GM19043 (cell line): Measurements from ENCODE around the gene DLG2.

Source experiments
- ATAC-seq: cut with Tn5 transposase; IDR thresholded peaks from one replicate; pipeline ENCODE4 v1.9.1; 2021; ENCODE audit warnings: low read depth; ENCODE audit not compliant: unreplicated experiment

The DLG2 gene

GRCh38 chr11:85572056-85572455 is 55.1 kb downstream of the DLG2 start:
- ATAC-seq = no peak

- ATAC-seq = no peak
These were observed 57.6 kb downstream of the DLG2 start for GRCh38 chr11:85569525-85569924.

DNA sequence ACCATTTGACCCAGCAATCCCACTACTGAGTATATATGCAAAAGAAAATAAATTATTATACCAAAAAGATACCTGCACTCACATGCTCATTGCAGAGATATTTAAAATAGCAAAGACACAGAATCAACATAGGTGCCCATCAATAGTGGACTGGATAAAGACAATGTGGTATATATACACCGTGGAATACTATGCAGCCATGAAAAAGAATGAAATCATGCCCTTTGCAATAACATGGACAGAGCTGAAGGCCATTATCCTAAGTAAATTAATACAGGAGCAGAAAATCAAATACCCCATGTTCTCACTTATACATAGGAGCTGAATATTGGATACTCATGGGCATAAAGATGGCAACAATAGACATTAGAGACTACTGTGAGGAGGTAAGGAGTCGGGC is 68.7 kb downstream of the DLG2 start:
- no peak for ATAC-seq

- no peak for ATAC-seq
These were observed 75.3 kb downstream of the DLG2 start for GRCh38 chr11:85551881-85552280.

GRCh38 chr11:85541683-85542082 is 85.5 kb downstream of the DLG2 start:
- ATAC-seq = no peak

GRCh38 chr11:85540635-85541205 is 86.4 kb downstream of the DLG2 start:
- no peak for ATAC-seq

DNA sequence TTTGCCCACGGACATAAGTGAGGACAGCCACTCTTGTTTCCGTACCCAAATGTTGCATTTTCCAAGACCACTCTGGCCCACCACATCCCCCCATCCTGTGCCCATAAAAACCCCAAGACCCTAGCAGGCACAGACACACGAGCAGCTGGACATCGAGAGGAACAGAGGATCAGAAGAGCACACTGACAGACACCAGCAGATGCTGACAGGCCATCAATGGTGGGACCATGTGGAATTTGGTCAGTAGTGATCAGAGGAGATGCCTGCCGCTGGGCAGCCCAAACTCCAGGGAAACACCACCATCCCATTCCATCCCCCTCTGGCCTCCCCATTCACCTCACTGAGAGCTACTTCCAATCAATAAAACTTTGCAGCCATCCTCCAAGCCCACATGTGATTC is 87.0 kb downstream of the DLG2 start:
- ATAC-seq = no peak

DNA sequence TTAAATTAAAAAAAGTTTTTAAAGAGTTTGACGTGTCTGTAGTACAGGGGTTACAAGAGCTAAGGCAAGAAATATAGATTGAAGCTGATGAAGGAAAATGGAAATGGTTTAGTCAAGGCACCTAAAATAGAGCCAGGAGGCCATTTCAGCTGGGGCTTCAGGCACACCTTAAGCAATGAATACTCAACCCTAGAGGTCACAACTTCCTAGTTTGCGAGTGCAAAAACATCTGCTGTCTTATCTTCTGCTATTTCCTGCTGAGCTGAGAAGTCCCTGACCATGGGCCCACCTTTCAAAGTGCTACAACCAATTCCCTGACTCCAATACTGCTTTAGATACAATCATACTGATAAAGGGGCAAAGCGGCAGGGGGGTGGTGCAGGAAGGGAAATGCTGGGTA is 87.4 kb downstream of the DLG2 start:
- ATAC-seq = no peak

GRCh38 chr11:85539029-85539689 is 88.0 kb downstream of the DLG2 start:
- no peak for ATAC-seq

- no peak for ATAC-seq
These were observed 90.7 kb downstream of the DLG2 start for GRCh38 chr11:85536438-85536837.

DNA sequence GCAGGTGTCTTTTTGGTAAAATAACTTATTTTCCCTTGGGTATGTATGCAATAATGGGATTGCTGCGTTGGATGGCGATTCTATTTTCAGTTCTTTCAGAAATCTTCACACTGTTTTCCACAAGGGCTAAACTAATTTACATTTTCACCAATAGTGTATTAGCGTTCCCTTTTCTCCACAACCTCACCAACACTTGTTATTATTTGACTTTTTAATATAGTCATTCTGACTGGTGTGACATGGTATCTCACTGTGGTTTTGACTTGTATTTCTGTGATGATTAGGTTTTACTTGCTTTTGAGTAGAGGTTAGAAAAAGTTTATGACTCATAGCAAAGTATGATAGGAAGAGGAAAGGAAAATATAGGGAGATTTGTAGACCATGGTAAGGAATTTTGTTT is 92.3 kb downstream of the DLG2 start:
- ATAC-seq = no peak

DNA sequence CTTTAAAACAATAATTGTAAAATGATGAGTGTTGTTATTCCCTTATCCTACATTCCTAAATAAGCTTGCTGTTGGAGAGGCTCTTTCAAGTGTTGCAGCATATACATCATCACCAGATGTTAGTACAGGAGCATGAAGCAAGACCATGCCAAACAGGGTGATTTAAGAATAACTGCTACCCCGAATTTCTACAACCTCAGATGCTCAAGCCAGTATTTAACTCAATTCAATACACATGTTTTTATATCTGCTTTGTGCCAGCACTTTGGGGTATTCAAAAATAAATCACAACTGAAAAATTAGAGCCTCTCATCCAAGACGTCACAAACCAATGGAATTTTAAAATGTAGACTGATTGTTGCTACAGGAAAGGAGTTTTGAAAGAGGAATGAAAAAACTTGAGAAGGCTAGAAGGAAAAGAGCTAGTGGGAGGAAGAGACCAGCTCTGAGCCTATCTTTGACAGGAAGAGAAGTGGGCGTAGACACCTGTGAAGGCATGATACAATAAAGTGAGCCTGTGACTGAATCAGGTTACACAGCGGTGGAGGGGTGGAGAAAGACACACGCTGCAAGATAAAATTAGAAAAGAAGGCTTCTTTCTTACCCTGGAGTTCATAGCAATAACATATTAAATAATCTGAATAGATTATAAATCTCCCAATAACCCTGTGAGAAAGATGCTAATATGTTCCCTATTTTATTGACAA is 95.8 kb downstream of the DLG2 start:
- no peak for ATAC-seq

- ATAC-seq = no peak
These were observed 96.5 kb downstream of the DLG2 start for GRCh38 chr11:85530634-85531033.

DNA sequence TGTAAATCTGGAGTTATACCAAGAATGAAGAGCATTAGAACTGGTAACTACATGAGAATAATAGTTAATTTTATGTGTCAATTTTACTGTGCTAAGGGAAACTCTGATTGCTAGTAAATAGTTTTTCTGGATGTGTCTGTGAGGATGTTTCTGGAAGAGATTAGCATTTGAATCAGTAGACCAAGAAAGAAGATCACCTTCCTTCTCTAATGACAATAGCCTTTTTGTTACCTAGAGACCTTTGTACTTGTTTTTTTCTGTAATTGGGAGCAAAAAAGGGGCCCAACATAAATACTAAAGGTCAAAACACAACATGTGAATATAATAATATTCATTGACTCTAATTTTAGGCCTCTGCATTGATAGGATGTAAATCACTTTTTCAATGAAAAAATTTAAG is 100.6 kb downstream of the DLG2 start:
- no peak for ATAC-seq

GRCh38 chr11:85525686-85526085 is 101.5 kb downstream of the DLG2 start:
- no peak for ATAC-seq

DNA sequence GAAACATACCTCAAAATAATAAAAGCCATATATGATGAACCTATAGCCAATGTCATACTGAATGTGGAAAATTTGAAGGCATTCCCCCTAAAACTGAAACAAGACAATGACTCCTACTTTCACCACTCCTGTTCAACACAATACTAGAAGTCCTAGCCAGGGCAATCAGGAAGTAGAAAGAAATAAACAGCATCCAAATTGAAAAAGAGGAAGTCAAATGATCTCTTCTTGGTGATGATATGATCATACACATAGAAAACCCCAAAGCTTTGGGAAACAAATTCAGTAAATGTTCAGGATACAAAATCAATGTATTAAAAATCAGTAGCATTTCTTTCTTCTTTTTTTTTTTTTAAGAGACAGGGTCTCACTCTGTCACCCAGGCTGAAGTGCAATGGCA is 109.9 kb downstream of the DLG2 start:
- ATAC-seq = no peak

DNA sequence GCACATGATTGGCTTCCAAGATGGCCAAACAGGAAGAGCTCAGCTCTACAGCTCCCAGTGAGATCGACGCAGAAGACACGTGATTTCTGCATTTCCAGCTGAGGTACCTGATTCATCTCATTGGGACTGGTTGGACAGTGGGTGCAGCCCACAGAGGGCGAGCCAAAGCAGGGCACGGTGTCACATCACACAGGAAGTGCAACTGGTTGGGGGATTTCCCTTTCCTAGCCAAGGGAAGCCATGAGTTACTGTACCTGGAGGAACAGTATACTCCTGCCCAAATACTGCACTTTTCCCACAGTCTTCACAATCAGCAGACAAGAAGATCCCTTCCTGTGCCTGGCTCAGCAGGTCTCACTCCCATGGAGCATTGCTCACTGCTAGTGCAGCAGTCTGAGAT is 131.2 kb downstream of the DLG2 start:
- no peak for ATAC-seq

DNA sequence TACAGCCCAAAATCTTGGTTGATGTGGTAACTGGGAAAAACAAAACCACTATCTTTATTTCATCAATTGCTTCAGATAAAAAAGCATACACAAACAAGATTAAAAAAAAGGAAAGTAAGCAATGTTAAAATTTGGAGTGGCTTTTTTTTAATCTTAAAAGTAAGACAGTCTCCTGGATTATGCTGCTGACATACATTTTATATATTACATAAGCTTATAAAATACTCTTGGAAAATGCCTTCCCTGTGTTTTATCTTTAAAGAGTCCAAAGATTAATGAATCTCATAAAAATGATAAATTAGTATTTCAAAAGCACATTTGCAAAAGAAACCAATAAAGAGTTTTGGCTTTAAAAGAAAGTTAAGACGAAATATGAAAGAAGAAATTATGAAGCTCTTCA is 132.7 kb downstream of the DLG2 start:
- no peak for ATAC-seq

- ATAC-seq = no peak
These were observed 141.2 kb downstream of the DLG2 start for GRCh38 chr11:85485902-85486301.

DNA sequence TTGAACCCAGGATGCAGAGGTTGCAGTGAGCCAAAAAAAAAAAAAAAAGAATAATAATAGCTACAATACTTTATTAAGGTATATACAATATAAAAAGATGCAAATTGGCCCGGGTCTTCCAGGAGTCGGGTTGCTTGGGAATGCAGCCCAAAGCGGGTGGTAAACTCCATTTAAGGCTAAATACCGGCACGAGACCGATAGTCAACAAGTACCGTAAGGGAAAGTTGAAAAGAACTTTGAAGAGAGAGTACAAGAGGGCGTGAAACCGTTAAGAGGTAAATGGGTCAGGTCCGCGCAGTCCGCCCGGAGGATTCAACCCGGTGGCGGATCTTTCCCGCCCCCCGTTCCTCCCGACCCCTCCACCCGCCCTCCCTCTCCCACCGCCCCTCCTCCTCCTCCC is 143.3 kb downstream of the DLG2 start:
- ATAC-seq = no peak

DNA sequence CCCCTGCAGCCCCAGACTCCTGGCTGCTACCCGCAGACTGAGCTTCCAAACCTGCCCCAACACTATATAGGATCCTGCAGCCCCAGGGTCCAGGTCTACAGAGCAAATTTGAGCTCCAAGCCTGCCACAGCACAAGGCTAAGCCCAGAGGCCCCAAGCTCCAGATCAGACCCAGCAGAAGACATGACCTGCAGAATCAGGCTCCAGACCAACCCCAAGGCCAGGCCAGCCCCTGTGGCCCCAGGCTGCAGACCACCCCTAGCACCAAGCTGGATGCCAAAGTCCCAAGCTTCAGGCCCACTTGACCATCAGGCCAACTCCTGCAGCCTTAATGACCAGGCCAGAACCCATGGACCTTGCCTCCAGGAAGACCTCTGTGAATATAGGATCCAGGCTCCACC is 145.3 kb downstream of the DLG2 start:
- no peak for ATAC-seq
